ENCODE results near the gene ATP8B4.

- TF ChIP-seq CTCF (IDR thresholded peaks at IDR 0.05; ENCODE audit: low read length) (no peak), EZH2 (IDR thresholded peaks at IDR 0.05; ENCODE audit: borderline replicate concordance, low read length) (no peak)
These were observed 5.0 kb upstream of the ATP8B4 start for GRCh38 chr15:50123861-50124557.
